Activated CD8-positive, alpha-beta memory T cell treated with anti-CD3 and anti-CD28 coated beads, Interleukin-2, amount 50 U/mL, for 1 hour (primary cell): ENCODE data around the gene PAEP.
"Not testable (repeated sequence)": the region's sequence is repeated elsewhere in the genome, so short reads cannot be mapped to it uniquely, and the experiment has no call there.

ENCODE experiments used
- DNase-seq: peaks from one replicate; pipeline ENCODE4 v3.0.0-alpha.2; 2020; ENCODE audit errors: extremely low read depth

The PAEP gene

GRCh38 chr9:135526089-135526729 lies 35.3 kb upstream of the PAEP start:
- no peak for DNase-seq

- no peak for DNase-seq
Measured at GRCh38 chr9:135526730-135527571, 34.6 kb upstream of the PAEP start.

GRCh38 chr9:135528842-135529435 lies 32.6 kb upstream of the PAEP start:
- not testable (repeated sequence) for DNase-seq

GRCh38 chr9:135530146-135530545 lies 31.4 kb upstream of the PAEP start:
- DNase-seq, result no peak

- DNase-seq, result no peak
Measured at GRCh38 chr9:135531096-135531495, 30.5 kb upstream of the PAEP start.

GRCh38 chr9:135533113-135533512 lies 28.4 kb upstream of the PAEP start:
- DNase-seq, result no peak

GRCh38 chr9:135533674-135534073 lies 27.9 kb upstream of the PAEP start:
- DNase-seq, result no peak

GRCh38 chr9:135534192-135534711 lies 27.3 kb upstream of the PAEP start:
- DNase-seq, result not testable (repeated sequence)

- not testable (repeated sequence) for DNase-seq
Measured at GRCh38 chr9:135534826-135535225, 26.7 kb upstream of the PAEP start.

- DNase-seq, result not testable (repeated sequence)
Measured at GRCh38 chr9:135535631-135536030, 25.9 kb upstream of the PAEP start.

- no peak for DNase-seq
Measured at GRCh38 chr9:135536216-135536615, 25.3 kb upstream of the PAEP start.

- DNase-seq, result not testable (repeated sequence)
Measured at GRCh38 chr9:135543262-135543894, 18.2 kb upstream of the PAEP start.

- DNase-seq, result no peak
Measured at GRCh38 chr9:135544981-135545635, 16.4 kb upstream of the PAEP start.

- DNase-seq, result not testable (repeated sequence)
Measured at GRCh38 chr9:135545646-135546176, 15.8 kb upstream of the PAEP start, which contains the start of gene OBP2A. Gene OBP2A (plus strand): TSS chr9:135546126. CDS start chr9:135546181, 55 bp downstream.

- not testable (repeated sequence) for DNase-seq
Measured at GRCh38 chr9:135546792-135547617, 14.6 kb upstream of the PAEP start.

GRCh38 chr9:135547756-135548736 lies 13.5 kb upstream of the PAEP start:
- no peak for DNase-seq

GRCh38 chr9:135549478-135550343 lies 11.8 kb upstream of the PAEP start:
- DNase-seq, result not testable (repeated sequence)

- DNase-seq, result no peak
Measured at GRCh38 chr9:135550344-135550918, 11.1 kb upstream of the PAEP start.
